Left cardiac atrium (tissue), 4 donors: ENCODE results near the gene IGLL1. TPM values are rescaled to one million over a fixed set of nuclear protein-coding genes. Genes with fewer than 3 reads are reported as not detected.
"Not testable (repeated sequence)": the region's sequence is repeated elsewhere in the genome, so short reads cannot be mapped to it uniquely, and the experiment has no call there.

Experiments used
- ATAC-seq, 2 donors: fragments of 200-7000 bp; cut with Tn5 transposase; one replicate each; pipeline ENCODE4 v1.9.1; 2020; ENCODE audit warnings: mild to moderate bottlenecking in 2 of 2, moderate library complexity in 2 of 2
- DNase-seq: peaks from one replicate; pipeline ENCODE4 v3.0.0-alpha.2; 2020
- intact Hi-C, 2 donors: fragments of 100-400 bp; cut with DNase I; formaldehyde crosslinking; loops; one replicate each; pipeline versions ENCODE4 v1.14.1 to v1.15.1; 2022 to 2023
- total RNA-seq, 2 donors: library from RNA; stranded (reverse); fragmentation: NEBNext Ultra II Directional; extraction: Animal tissue kit (Norgen Biotek cat#: 25700); gene quantifications; one replicate each; pipeline ENCODE4 v1.2.1, GENCODE V29; 2021
- donor health status: DM: no; HTN: yes; CAD: no.
- donor health status: DM: no; HTN: yes; CAD: no; lungs with severe emphysema.
- donor health status: DM: yes; HTN: yes; CAD: no.
- donor health status: Dilated cardiomyopathy.

The IGLL1 gene
- total RNA-seq, 2 donors from 2014 or later = not detected

- ATAC-seq, intact Hi-C loops, DNase-seq: not testable (repeated sequence)
Measured at GRCh38 chr22:23597576-23598268, 17.6 kb upstream of the IGLL1 start.

- DNase-seq, ATAC-seq, intact Hi-C loops: not testable (repeated sequence)
Measured at GRCh38 chr22:23595904-23596303, 15.8 kb upstream of the IGLL1 start.

- DNase-seq (no peak), ATAC-seq (no peak)
- intact Hi-C loops = loop anchor here in 1 of 2 donors (5.0 kb wide), 1 partner anchor 50 kb away; no protein-coding TSS in a partner anchor
Measured at GRCh38 chr22:23591846-23592245, 11.8 kb upstream of the IGLL1 start.

- DNase-seq (peak; percentile 65), ATAC-seq (peak; percentile 41 to 74)
- intact Hi-C loops = loop anchor here in 1 of 2 donors (5.0 kb wide), 1 partner anchor 49 kb away; no protein-coding TSS in a partner anchor
Measured at GRCh38 chr22:23591201-23591791, 11.2 kb upstream of the IGLL1 start.

GRCh38 chr22:23583836-23584235 is 3.7 kb upstream of the IGLL1 start:
- ATAC-seq (no peak), DNase-seq (no peak)
- intact Hi-C loops = no loop called here

GRCh38 chr22:23583153-23583552 is 3.1 kb upstream of the IGLL1 start:
- ATAC-seq (no peak), DNase-seq (no peak)
- intact Hi-C loops = no loop called here

- intact Hi-C loops = no loop called here
Measured at GRCh38 chr22:23581260-23581650, 1.2 kb upstream of the IGLL1 start.

GRCh38 chr22:23580576-23581259 is 628 bp upstream of the IGLL1 start:
- ATAC-seq (no peak), DNase-seq (no peak)
- intact Hi-C loops = no loop called here

More at GRCh38 chr22:23581260-23581650, 1.2 kb upstream of the IGLL1 start:
- DNase-seq (no peak), ATAC-seq (no peak)

- ATAC-seq = no peak
- no peak for DNase-seq
- intact Hi-C loops = no loop called here
Measured at GRCh38 chr22:23579280-23579679, 810 bp downstream of the IGLL1 start.

GRCh38 chr22:23578306-23578705 is 1.8 kb downstream of the IGLL1 start:
- intact Hi-C loops = no loop called here
- ATAC-seq (no peak), DNase-seq (no peak)

GRCh38 chr22:23576681-23577080 is 3.4 kb downstream of the IGLL1 start:
- intact Hi-C loops = no loop called here
- ATAC-seq (no peak), DNase-seq (no peak)

- no peak for ATAC-seq
- intact Hi-C loops = no loop called here
- DNase-seq = peak; percentile 2
Measured at GRCh38 chr22:23575601-23576000, 4.5 kb downstream of the IGLL1 start.

- intact Hi-C loops = no loop called here
- DNase-seq (no peak), ATAC-seq (no peak)
Measured at GRCh38 chr22:23574877-23575276, 5.2 kb downstream of the IGLL1 start.

GRCh38 chr22:23574371-23574811 is 5.7 kb downstream of the IGLL1 start:
- ATAC-seq = no peak
- intact Hi-C loops = no loop called here
- no peak for DNase-seq

GRCh38 chr22:23573701-23574235 is 6.3 kb downstream of the IGLL1 start:
- ATAC-seq, DNase-seq, intact Hi-C loops: not testable (repeated sequence)

- DNase-seq, intact Hi-C loops, ATAC-seq: not testable (repeated sequence)
Measured at GRCh38 chr22:23573106-23573505, 7.0 kb downstream of the IGLL1 start.

- no peak for ATAC-seq
- intact Hi-C loops = no loop called here
- DNase-seq = no peak
Measured at GRCh38 chr22:23571486-23571885, 8.6 kb downstream of the IGLL1 start.

GRCh38 chr22:23570681-23571080 is 9.4 kb downstream of the IGLL1 start:
- ATAC-seq = no peak
- intact Hi-C loops = no loop called here
- no peak for DNase-seq

- ATAC-seq (no peak), DNase-seq (no peak)
- intact Hi-C loops = no loop called here
Measured at GRCh38 chr22:23569716-23570115, 10.4 kb downstream of the IGLL1 start.

GRCh38 chr22:23569291-23569690 is 10.8 kb downstream of the IGLL1 start:
- DNase-seq (no peak), ATAC-seq (no peak)
- intact Hi-C loops = no loop called here
